Gastrocnemius medialis (tissue), 4 donors: ENCODE data around the gene CTNNBL1. TPM values are rescaled to one million over a fixed set of nuclear protein-coding genes. Genes with fewer than 3 reads are reported as not detected.

ENCODE experiments used
- ATAC-seq, 2 donors: fragments of 150-250 bp; one replicate each; pipeline ENCODE4 v1.9.1; 2016
- DNase-seq, 2 donors: peaks; one replicate each; pipeline ENCODE4 v3.0.0-alpha.2; 2019
- H3K27ac ChIP-seq, 4 donors: fragments of 200-600 bp; sonication (generic); 1 replicate in 1 of 4; 2 replicates in 3 of 4; pipeline ENCODE4 v1.5.1; 2016 to 2018; ENCODE audit warnings: mild to moderate bottlenecking in 2 of 4, moderate library complexity in 1 of 4
- H3K27me3 ChIP-seq, 3 donors: fragments of 200-600 bp; sonication (generic) in 2 of 3; 1 replicate in 1 of 3; 2 replicates in 2 of 3; pipeline versions ENCODE4 v1.5.1 to v1.6.0; 2016 to 2019; ENCODE audit warnings: mild to moderate bottlenecking in 1 of 3, moderate library complexity in 1 of 3
- H3K36me3 ChIP-seq, 2 donors: fragments of 200-600 bp; sonication (generic) in 1 of 2; one replicate each; pipeline ENCODE4 v1.5.1; 2017 to 2018
- H3K4me1 ChIP-seq, 2 donors: fragments of 200-600 bp; sonication (generic) in 1 of 2; one replicate each; pipeline ENCODE4 v1.5.1; 2016 to 2017; ENCODE audit warnings: mild to moderate bottlenecking in 2 of 2
- H3K4me3 ChIP-seq, 4 donors: fragments of 200-600 bp; sonication (generic) in 3 of 4; 1 replicate in 1 of 4; 2 replicates in 3 of 4; pipeline ENCODE4 v1.5.1; 2016 to 2019; ENCODE audit warnings: mild to moderate bottlenecking in 2 of 4
- H3K9me3 ChIP-seq, 3 donors: fragments of 200-600 bp; sonication (generic) in 2 of 3; 1 replicate in 1 of 3; 2 replicates in 2 of 3; pipeline ENCODE4 v1.5.1; 2016 to 2019
- CTCF ChIP-seq, 5 experiments: fragments of 450-650 bp in 3 of 5; fragments of 200-600 bp in 2 of 5; sonication (generic) in 2 of 5; IDR thresholded peaks in 4 of 5; conservative IDR thresholded peaks in 1 of 5; 1 replicate in 4 of 5; 2 replicates in 1 of 5; pipeline ENCODE4 v1.5.1; 2016 to 2019; ENCODE audit warnings: antibody characterized with exemption in 5 of 5, mild to moderate bottlenecking in 3 of 5, moderate library complexity in 3 of 5
- POLR2A ChIP-seq, 2 donors: fragments of 450-650 bp; IDR thresholded peaks; one replicate each; pipeline ENCODE4 v1.6.1; 2017; ENCODE audit warnings: antibody characterized with exemption in 2 of 2, mild to moderate bottlenecking in 2 of 2, moderate library complexity in 2 of 2
- in situ Hi-C, 4 donors: fragments of 200-750 bp; cut with MboI; loops; one replicate each; pipeline versions ENCODE4 v1.15.0 to v1.8.0; 2017; ENCODE audit warnings: low sequenced_read_pairs in 4 of 4
- intact Hi-C: fragments of 100-400 bp; cut with DNase I; formaldehyde crosslinking; loops from one replicate; pipeline ENCODE4 v1.15.1; 2023; ENCODE audit warnings: low total_unique reads
- total RNA-seq, 4 donors: library from RNA; depleted of rRNA; stranded (reverse); fragments of >200 nt; gene quantifications; one replicate each; pipeline versions ENCODE4 v1.1.0 to v1.2.3, GENCODE V29; 2016

Gene CTNNBL1
- total RNA-seq, 4 donors from 2014 or later: 23.1 to 35.4 (median 30.3) TPM

- Histone ChIP-seq H3K9me3 (no peaks in the 10 kb centered on the region), H3K4me3 (no peak overlapping the region), H3K36me3 (no peaks in the 10 kb centered on the region), H3K27ac (no peak overlapping the region), H3K4me1 (no peaks in the 10 kb centered on the region), H3K27me3 (no peaks in the 10 kb centered on the region)
- DNase-seq: no peak
- intact Hi-C loops: no loop called here
- TF ChIP-seq POLR2A (IDR thresholded peaks at IDR 0.05) (no peak), CTCF (IDR thresholded peaks at IDR 0.05 in 4 of 5, conservative IDR thresholded peaks at IDR 0.05 in 1 of 5) (no peak)
- no peak for ATAC-seq
- in situ Hi-C loops: no loop called here
Observed at GRCh38 chr20:37894454-37894853, 200.6 kb downstream of the CTNNBL1 start.

GRCh38 chr20:37895166-37895565, 201.3 kb downstream of the CTNNBL1 start:
- no peaks in the 10 kb centered on the region for H3K36me3 ChIP-seq
- no peaks in the 10 kb centered on the region for H3K9me3 ChIP-seq
- TF ChIP-seq POLR2A (IDR thresholded peaks at IDR 0.05): no peak
- TF ChIP-seq CTCF (IDR thresholded peaks at IDR 0.05 in 4 of 5, conservative IDR thresholded peaks at IDR 0.05 in 1 of 5): no peak
- ATAC-seq (no peak), DNase-seq (no peak)
- H3K27ac ChIP-seq: no peak overlapping the region
- no peak overlapping the region for H3K4me3 ChIP-seq
- no peaks in the 10 kb centered on the region for H3K4me1 ChIP-seq
- H3K27me3 ChIP-seq: peaks cover 0 to 4% (median 0%) of the 10 kb centered on the region in 3 donors
- in situ Hi-C loops (no loop called here), intact Hi-C loops (no loop called here)

DNA sequence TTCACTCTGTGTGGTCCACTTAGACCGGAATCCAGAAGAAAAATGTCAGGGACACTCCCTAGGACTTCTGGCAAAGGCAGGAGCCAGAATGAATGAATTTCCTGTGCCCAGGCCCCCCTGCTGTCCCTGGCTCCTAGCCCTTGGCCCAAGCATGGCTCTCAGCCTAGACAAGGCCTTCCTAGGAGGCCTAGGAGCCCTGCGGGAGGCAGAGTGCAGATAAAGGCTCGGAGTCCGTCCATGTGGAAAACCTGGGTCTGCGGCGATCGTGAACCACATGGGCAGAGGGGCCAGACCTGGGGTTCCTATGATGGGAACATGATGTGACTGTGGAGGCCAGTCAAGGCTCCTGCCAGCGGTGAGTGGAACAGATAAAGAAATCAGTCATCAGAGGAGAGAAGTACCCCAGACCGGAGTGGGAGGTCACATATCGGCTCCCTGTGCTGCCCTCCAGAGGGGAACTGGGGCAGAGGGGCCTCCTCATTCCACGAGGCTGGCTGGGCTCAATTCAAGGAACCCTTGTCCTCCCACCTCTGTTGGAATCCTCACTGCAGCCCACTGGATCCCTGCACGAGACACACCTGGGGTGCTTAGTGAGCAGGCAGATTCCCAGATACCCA, 203.2 kb downstream of the CTNNBL1 start:
- H3K36me3 ChIP-seq: no peaks in the 10 kb centered on the region
- no peak for DNase-seq
- ATAC-seq: no peak
- no peak overlapping the region for H3K27ac ChIP-seq
- no peaks in the 10 kb centered on the region for H3K4me1 ChIP-seq
- no peak overlapping the region for H3K4me3 ChIP-seq
- intact Hi-C loops (no loop called here), in situ Hi-C loops (no loop called here)
- no peaks in the 10 kb centered on the region for H3K9me3 ChIP-seq
- H3K27me3 ChIP-seq: peaks cover 10 to 18% (median 14%) of the 10 kb centered on the region in 3 donors
- no peak for TF ChIP-seq POLR2A (IDR thresholded peaks at IDR 0.05)

DNA sequence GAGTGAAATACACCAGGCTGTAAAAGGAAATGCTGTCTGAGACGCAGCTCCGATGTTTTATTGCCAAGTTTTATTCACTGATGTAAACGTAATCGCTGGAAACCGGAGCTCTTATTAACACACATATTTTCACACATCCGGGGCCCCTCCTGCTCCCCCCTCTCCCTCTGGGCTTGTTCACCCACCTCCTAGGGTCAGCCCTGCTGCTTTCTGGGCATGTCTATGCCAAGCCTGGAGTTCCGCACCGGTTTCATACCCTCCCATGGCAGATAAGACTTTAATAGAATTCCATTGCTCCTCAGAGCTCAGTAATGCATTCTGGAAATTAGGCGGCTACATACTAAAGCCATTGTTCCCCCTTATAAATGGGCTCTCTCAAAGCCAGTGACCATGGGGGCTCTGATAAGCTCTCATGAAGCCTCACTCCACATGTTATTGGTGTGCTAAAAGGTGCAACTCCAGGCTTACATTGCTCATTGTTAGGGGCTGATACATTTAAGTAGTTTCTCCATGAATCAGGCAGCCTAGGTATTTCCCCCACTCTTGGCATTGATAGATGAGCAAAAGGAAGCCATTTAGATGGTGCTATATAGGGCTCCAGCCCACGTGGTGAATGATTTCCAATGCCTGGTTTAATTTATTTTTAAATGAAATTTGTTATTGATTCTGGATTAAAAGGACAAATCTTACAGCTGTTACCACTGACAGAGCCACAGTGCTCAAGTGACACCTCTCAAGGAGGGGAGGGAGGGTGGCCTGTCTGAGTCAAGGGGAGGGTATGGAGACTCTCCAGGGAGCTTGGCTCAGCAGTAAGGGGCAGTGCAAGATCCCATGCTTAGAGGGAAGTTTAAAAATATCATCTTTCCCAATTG, 204.6 kb downstream of the CTNNBL1 start:
- intact Hi-C loops: no loop called here
- in situ Hi-C loops: no loop called here

More for the DNA sequence above, 204.6 kb downstream of the CTNNBL1 start:
- Histone ChIP-seq H3K36me3 (no peaks in the 10 kb centered on the region), H3K4me1 (peaks cover 0 to 6% of the 10 kb centered on the region in 2 donors), H3K4me3 (no peak overlapping the region), H3K9me3 (no peaks in the 10 kb centered on the region), H3K27me3 (peaks cover 19 to 32% (median 28%) of the 10 kb centered on the region in 3 donors), H3K27ac (peak overlapping the region in 1 of 4 donors; percentile 26)
- ATAC-seq (peak in 1 of 2 donors; percentile 64), DNase-seq (no peak)
- TF ChIP-seq CTCF (IDR thresholded peaks at IDR 0.05 in 4 of 5, conservative IDR thresholded peaks at IDR 0.05 in 1 of 5) (no peak), POLR2A (IDR thresholded peaks at IDR 0.05) (no peak)
